Endothelial cell of umbilical vein (primary cell): ENCODE data around the gene SLFN11. TPM values are rescaled to one million over a fixed set of nuclear protein-coding genes. Genes with fewer than 3 reads are reported as not detected.

Experiments used
- BruUV-seq: library from RNA; stranded (reverse); fragments of 400-500 nt; replicated peaks from 2 replicates; lab custom pipeline; 2021; lab: Mats Ljungman, UMichigan
- CTCF ChIA-PET: fragments of 300-600, 350-600 bp; sonication (Branson Sonifier 250); formaldehyde crosslinking; loops from one replicate; lab custom pipeline; 2021; ENCODE audit warnings: antibody characterized with exemption, inconsistent platforms; lab: Charles Lee
- POLR2A ChIA-PET: fragments of 300-600, 350-600 bp; sonication (Branson Sonifier 250); formaldehyde crosslinking; loops from one replicate; lab custom pipeline; 2021; ENCODE audit warnings: antibody characterized with exemption, inconsistent platforms; lab: Charles Lee
- DNase-seq: peaks from one replicate; pipeline ENCODE4 v3.0.0-alpha.2; 2011; ENCODE audit warnings: low read depth, low spot score
- FAIRE-seq: peaks from 2 replicates; lab custom pipeline; 2011; peaks lifted over from hg19 to GRCh38; lab: Jason Lieb, UNC
- H2AFZ ChIP-seq: 2 replicates; pipeline ENCODE4 v1.6.0; 2012; ENCODE audit warnings: low read depth, low read length, control low read depth, inconsistent platforms
- H3K27ac ChIP-seq: 2 replicates; pipeline ENCODE4 v1.5.1; 2011; ENCODE audit warnings: low read depth, mild to moderate bottlenecking, control low read depth, low read length, moderate library complexity; ENCODE audit not compliant: insufficient read depth
- H3K27me3 ChIP-seq, 2 experiments: 2 replicates each; pipeline versions ENCODE4 v1.6.0 to v1.6.1; 2011; ENCODE audit warnings: low read length in 2 of 2, mixed read lengths in 1 of 2; ENCODE audit not compliant: control insufficient read depth in 2 of 2, insufficient read depth in 2 of 2
- H3K36me3 ChIP-seq, 2 experiments: 2 replicates in 1 of 2; 3 replicates in 1 of 2; pipeline ENCODE4 v1.5.1; 2011; ENCODE audit warnings: low read length in 2 of 2, mild to moderate bottlenecking in 1 of 2, moderate library complexity in 1 of 2; ENCODE audit not compliant: control insufficient read depth in 2 of 2, insufficient read depth in 2 of 2; ENCODE audit errors: extremely low read depth in 1 of 2
- H3K4me1 ChIP-seq: 3 replicates; pipeline ENCODE4 v1.5.1; 2011; ENCODE audit warnings: mild to moderate bottlenecking, low read length; ENCODE audit not compliant: control insufficient read depth, insufficient read depth; ENCODE audit errors: extremely low read depth
- H3K4me2 ChIP-seq: 2 replicates; pipeline ENCODE4 v1.6.1; 2011; ENCODE audit warnings: low read length, control low read depth, mixed read lengths; ENCODE audit not compliant: insufficient read depth
- H3K4me3 ChIP-seq, 3 experiments: fragments of 200-600 bp in 1 of 3; sonication (generic), shearing (Covaris generic) in 1 of 3; replicated peaks in 1 of 3; 2 replicates each; pipeline ENCODE4 v1.5.1; 2011 to 2016; ENCODE audit warnings: control low read depth in 3 of 3, low read length in 3 of 3, mild to moderate bottlenecking in 2 of 3, inconsistent platforms in 1 of 3, low read depth in 1 of 3, moderate library complexity in 1 of 3; ENCODE audit not compliant: insufficient read depth in 1 of 3
- H3K79me2 ChIP-seq: 2 replicates; pipeline ENCODE4 v1.6.0; 2012; ENCODE audit warnings: low read length, inconsistent platforms; ENCODE audit not compliant: control insufficient read depth, insufficient read depth
- H3K9ac ChIP-seq: replicated peaks from 2 replicates; pipeline ENCODE3; 2011; ENCODE audit warnings: low read length, control low read depth; ENCODE audit not compliant: insufficient read depth; ENCODE audit errors: extremely low read depth
- H3K9me1 ChIP-seq: replicated peaks from 3 replicates; pipeline ENCODE4 v1.6.0; 2011; ENCODE audit warnings: mild to moderate bottlenecking, low read length; ENCODE audit not compliant: control insufficient read depth, insufficient read depth; ENCODE audit errors: extremely low read depth
- H3K9me3 ChIP-seq: replicated peaks from 2 replicates; pipeline ENCODE4 v1.5.1; 2012; ENCODE audit warnings: low read length, inconsistent platforms; ENCODE audit not compliant: control insufficient read depth, insufficient read depth
- H4K20me1 ChIP-seq: replicated peaks from 2 replicates; pipeline ENCODE3; 2011; ENCODE audit warnings: mild to moderate bottlenecking, low read length; ENCODE audit not compliant: control insufficient read depth, insufficient read depth; ENCODE audit errors: extremely low read depth
- JUN ChIP-seq: IDR thresholded peaks from 2 replicates; pipeline ENCODE4 v1.6.1; 2011; ENCODE audit warnings: borderline replicate concordance, low read depth; ENCODE audit not compliant: insufficient read length, insufficient read depth
- dilution Hi-C: fragments of 300-500 bp; cut with MboI; formaldehyde crosslinking; loops from one replicate; pipeline ENCODE4 v1.15.0; 2019; ENCODE audit warnings: low sequenced_read_pairs; ENCODE audit not compliant: extremely low pct_ligation_motif_present
- intact Hi-C: fragments of 100-400 bp; cut with micrococcal nuclease; formaldehyde crosslinking; loops from one replicate; pipeline ENCODE4 v1.10.0; 2022
- polyA plus RNA-seq, 4 experiments: library from polyadenylated mRNA; depleted of rRNA in 3 of 4; stranded (reverse) in 3 of 4; unstranded in 1 of 4; fragments of >200 nt; gene quantifications; 2 replicates each; pipeline versions ENCODE4 v1.2.1 to v1.2.3, GENCODE V29; 2011 to 2012; ENCODE audit warnings: missing spikeins in 1 of 4
- total RNA-seq: library from RNA; stranded (reverse); gene quantifications from 2 replicates; pipeline ENCODE4 v1.2.3, GENCODE V29; 2021
- TF ChIP-seq, protein P1 (sequence below): IDR thresholded peaks from 2 replicates; pipeline ENCODE4 v1.6.1; 2011; ENCODE audit not compliant: insufficient read depth, insufficient read length
- TF ChIP-seq, protein P2 (sequence below), 2 donors: IDR thresholded peaks; 1 replicate in 1 of 2; 2 replicates in 1 of 2; pipeline ENCODE4 v1.5.1; 2011; ENCODE audit warnings: low read length in 2 of 2, mild to moderate bottlenecking in 2 of 2, moderate library complexity in 2 of 2, control low read depth in 1 of 2, inconsistent platforms in 1 of 2, low read depth in 1 of 2; ENCODE audit not compliant: insufficient read depth in 1 of 2; ENCODE audit errors: extremely low read depth in 1 of 2

Gene SLFN11
- total and polyA plus RNA-seq, 2 donors (not counting 3 experiments of a cell fraction or from before 2014, with no cell fraction given): 37.0 to 110 TPM

DNA sequence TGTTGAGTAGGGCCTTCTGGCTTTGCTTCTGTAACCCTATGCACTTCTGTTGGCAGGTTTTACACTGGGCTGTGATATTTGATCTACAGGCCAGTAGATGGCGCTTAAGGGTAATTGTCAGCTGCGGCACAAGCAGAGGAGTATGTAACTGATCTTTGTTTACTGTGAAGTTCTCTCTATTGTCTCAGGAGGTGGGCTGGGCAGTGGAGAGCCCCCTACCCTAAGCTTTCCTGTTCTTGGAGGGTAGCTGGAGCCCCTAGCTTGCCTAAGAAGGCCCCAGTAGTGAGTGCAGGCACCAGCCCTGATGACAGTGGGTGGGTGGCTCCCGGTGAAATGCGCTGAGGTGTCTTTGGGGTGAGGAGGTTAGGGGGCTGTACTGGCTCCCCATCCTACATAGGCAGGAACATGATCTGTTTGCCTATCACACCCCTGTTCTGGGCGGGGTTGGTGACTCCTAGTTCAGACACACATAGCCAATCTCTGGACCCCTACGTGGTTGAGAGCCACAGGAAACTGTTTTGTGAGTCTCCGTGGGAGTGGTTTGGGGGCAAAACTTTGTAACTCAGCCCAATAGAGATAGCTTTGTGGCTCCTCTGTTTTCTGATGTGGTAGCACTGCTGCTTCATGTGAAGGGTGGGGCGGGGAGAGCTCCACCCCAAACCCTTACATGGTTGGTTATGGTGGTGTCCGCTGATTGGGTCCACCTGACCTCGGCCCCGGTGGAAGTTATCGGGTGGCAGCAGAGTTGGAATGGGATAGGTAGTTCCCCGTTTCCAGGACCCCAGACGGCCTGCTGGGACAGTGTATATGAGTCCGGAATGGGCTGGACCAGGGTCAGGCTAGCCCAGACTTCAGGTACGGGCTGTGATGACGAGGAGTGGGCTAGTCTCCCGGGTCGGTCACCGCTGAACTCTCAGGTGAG, 60.4 kb downstream of the SLFN11 start:
- Histone ChIP-seq H3K79me2 (no peaks in the 10 kb centered on the region), H3K4me2 (no peak overlapping the region), H3K27ac (no peak overlapping the region), H2AFZ (peak overlapping the region; percentile 78), H3K4me1 (peaks cover 3% of the 10 kb centered on the region), H3K9ac (no peak overlapping the region), H3K36me3 (no peaks in the 10 kb centered on the region), H3K27me3 (no peaks in the 10 kb centered on the region), H3K4me3 (no peak overlapping the region), H3K9me3 (no peaks in the 10 kb centered on the region), H4K20me1 (no peaks in the 10 kb centered on the region), H3K9me1 (no peaks in the 10 kb centered on the region)
- FAIRE-seq: peak; percentile 86
- dilution Hi-C loops: loop anchor here (25.0 kb wide), 1 partner anchor 224 kb away; the partner anchor contains the start of gene SLFN12L
- BruUV-seq: no TSS peak
- intact Hi-C loops: loop anchor here (1.0 to 2.0 kb wide), 8 partner anchors 34 to 434 kb away; partner anchors contain the start of genes SLFN12 and SLFN5
- CTCF ChIA-PET: interaction anchor here (0.5 to 6.6 kb wide), 30 partner anchors 13 to 434 kb away, joined by 3 to 112 read pairs (median 4); partner anchors contain the start of genes SLFN11, SLFN12L and SLFN5
- POLR2A ChIA-PET: no interaction called here
- peak; percentile 71 for DNase-seq
- TF ChIP-seq, protein P1, sequence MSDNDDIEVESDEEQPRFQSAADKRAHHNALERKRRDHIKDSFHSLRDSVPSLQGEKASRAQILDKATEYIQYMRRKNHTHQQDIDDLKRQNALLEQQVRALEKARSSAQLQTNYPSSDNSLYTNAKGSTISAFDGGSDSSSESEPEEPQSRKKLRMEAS: no peak
- TF ChIP-seq, protein P2, sequence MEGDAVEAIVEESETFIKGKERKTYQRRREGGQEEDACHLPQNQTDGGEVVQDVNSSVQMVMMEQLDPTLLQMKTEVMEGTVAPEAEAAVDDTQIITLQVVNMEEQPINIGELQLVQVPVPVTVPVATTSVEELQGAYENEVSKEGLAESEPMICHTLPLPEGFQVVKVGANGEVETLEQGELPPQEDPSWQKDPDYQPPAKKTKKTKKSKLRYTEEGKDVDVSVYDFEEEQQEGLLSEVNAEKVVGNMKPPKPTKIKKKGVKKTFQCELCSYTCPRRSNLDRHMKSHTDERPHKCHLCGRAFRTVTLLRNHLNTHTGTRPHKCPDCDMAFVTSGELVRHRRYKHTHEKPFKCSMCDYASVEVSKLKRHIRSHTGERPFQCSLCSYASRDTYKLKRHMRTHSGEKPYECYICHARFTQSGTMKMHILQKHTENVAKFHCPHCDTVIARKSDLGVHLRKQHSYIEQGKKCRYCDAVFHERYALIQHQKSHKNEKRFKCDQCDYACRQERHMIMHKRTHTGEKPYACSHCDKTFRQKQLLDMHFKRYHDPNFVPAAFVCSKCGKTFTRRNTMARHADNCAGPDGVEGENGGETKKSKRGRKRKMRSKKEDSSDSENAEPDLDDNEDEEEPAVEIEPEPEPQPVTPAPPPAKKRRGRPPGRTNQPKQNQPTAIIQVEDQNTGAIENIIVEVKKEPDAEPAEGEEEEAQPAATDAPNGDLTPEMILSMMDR (IDR thresholded peaks at IDR 0.05; ENCODE audit: extremely low read depth in 1 of 2, insufficient read depth in 1 of 2, low read depth in 1 of 2, low read length in 2 of 2): peak; percentile 67
- TF ChIP-seq JUN: no peak
